DMS153 (cell line): ENCODE measurements around the gene EPAS1.
A peak's percentile ranks its signal among the peaks of the same experiment; 100 is the strongest.

Experiments
- DNase-seq: peaks from one replicate; lab custom pipeline; 2025; lab: John Stamatoyannopoulos, UW

Gene EPAS1

GRCh38 chr2:46364797-46365457 is 67.7 kb downstream of the EPAS1 start:
- DNase-seq = peak; percentile 24

DNA sequence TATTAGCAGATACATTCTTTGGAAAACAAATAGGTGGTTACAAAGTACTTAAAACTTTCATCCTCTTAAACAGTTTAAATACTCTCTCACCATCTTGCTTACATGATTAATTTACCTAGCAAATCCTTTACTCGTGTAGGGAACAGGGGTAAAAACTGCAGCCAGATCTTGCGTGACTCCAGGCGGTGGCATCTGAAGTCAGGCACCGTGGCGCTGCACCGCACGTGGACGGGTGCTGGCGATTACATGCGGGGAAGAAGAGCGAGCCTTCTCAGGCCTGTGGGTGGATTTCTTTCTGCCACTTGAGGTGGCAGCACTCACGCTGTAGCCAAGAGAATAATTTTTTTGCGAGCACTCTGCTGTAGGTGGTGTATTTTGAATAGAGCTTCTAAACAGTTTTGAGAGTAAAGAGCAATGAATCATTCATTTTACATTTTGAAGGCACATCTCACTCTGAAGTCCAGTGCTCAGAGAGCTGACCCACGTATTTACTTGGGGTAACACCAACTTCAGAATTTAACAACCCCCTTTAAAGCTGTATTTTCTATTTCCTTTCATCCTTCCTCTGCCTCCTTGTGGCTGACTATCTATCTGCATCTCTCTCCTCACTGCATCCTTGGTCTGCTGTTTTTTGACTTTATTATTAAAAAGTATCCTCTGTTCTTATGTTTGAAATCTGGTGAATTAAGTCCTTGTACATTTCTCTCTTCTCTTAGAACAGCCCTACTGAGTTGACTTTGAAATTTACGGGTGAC is 68.9 kb downstream of the EPAS1 start:
- DNase-seq = no peak

GRCh38 chr2:46366668-46367052 is 69.5 kb downstream of the EPAS1 start:
- no peak for DNase-seq

DNA sequence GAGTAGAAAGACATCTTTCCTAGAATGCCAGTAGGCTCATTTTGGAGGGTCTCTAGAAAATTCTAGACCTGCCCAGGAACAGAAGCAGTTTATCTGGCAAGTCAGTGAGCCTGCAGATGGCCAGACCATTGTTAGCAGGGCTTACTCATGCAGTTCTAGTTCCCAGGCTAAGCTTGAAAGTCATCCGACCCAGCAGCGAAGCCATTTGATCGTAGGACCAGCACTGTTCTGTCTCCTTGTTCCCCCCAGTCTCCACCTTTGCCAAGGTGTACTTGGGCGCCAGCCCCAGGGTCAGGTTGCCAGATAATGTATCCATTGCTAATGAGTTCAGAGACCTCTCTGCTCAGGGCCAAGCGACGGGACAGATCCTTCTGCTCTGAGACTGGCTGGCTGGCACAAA is 70.1 kb downstream of the EPAS1 start:
- no peak for DNase-seq

GRCh38 chr2:46368401-46368800 is 71.2 kb downstream of the EPAS1 start:
- no peak for DNase-seq

- no peak for DNase-seq
These were observed 72.6 kb downstream of the EPAS1 start for GRCh38 chr2:46369783-46370182.

DNA sequence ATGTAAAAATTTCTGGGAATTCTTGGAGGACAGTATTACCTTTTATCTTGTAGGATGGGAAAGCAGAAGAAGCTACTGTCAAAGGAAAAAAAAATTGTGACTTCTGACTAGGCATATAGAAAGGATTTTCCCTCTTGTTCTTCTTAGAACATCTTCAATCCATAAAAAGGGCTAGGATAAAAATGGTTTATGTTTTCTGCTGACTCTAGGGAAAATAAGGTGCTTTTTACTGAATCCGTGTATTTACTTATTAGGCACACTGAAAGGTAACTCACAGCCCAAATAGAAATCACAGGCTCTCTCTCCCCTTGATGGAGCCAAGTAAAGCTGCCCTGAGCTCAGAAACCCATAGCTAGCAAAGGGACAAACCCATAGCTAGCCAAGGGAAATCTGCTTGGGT is 74.6 kb downstream of the EPAS1 start:
- no peak for DNase-seq

GRCh38 chr2:46372475-46372874 is 75.3 kb downstream of the EPAS1 start:
- no peak for DNase-seq

DNA sequence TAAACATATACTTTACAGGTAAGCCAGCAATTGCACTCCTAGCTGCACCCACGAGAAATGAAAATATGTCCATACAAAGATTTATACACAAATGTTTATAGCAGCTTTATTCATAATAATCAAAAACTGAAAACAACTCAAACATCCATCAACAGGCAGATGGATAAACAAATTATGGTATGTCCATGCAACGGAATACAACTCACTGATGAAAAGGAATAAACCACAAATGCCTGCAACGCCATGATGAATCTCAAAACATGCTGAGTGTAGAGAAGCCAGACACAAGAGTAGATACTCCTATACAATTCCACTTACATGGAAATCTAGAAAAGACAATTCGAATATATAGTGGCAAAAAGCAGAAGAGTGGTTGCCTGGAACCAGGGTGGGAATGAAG is 76.0 kb downstream of the EPAS1 start:
- no peak for DNase-seq

DNA sequence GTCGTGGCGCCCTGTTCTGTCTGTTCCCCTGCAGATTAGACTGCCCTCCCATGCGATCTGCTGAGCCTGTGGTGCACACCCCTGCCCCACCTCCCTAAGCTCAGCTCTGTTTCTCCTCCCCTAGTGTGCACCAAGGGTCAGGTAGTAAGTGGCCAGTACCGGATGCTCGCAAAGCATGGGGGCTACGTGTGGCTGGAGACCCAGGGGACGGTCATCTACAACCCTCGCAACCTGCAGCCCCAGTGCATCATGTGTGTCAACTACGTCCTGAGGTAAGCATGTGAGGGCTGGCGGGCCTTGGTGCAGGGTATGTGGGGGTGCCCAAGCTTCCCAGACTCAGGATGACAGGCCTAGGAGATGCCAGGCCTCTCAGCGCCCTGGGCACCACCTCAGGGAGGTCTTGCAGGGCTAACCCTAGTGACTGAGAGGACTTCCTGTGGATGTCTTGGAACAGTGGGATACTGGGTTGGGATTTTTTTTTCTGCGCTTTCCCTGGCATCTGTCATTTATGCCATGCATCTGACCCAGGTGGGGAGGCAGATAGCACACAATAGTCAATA is 78.4 kb downstream of the EPAS1 start:
- no peak for DNase-seq

GRCh38 chr2:46376586-46376985 is 79.4 kb downstream of the EPAS1 start:
- DNase-seq = no peak

DNA sequence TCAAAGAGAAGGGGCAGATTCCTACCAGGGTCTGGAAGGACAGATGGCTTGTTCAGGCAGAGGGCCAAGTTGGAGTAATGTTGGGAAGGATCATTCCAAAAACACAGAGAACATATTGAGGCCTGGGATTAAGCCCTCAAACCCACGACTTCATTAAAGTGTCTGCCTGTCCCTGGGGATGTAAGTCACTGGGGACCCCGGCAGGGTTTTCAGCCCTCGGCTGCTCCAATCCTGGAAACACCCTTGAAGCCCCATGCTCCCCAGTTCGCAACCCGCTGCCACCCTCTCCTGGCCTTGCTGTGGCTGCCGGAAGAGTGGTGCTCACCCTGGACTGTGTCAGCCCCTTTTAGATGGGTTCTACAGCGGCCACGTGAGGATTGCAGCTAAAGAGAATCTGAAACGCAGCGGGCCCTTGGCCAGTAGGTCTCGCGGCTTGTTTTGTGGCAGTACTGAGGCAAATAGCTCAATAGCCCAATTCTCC is 79.9 kb downstream of the EPAS1 start:
- DNase-seq = no peak

DNA sequence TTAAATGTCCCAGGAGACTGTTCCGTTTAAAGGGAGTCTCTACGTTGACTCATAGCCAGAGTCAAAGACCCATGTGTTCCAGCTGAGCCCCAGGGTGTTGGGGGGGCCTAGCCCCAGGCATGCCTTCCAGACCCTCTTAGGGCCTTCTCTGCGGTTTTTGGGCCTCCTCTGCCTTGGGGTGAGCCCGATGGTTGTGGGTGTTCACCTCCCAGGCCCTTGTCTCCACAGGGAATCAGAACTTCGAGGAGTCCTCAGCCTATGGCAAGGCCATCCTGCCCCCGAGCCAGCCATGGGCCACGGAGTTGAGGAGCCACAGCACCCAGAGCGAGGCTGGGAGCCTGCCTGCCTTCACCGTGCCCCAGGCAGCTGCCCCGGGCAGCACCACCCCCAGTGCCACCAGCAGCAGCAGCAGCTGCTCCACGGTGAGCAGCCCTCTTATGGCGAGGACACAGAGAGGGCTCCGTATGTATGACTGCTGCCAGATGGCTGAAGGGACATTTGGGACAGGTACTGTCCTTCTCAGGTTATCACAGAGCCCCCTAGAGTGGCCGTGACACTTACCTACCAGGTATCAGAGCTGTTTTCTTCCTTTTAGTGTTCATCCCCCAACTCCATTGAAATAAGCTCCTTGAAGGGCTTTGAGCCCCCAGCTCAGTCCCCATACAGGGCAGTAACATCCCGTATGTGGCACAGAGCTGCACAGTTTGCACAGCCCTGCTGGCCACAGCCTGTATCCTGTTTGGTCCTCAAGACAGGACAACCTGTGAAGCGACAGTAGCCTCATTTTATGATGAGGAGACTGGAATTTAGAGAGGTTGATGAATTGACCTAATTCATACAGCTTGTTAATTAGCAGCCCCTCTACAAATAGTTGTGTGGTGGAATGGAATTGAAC is 80.7 kb downstream of the EPAS1 start:
- DNase-seq = no peak

GRCh38 chr2:46378616-46379015 is 81.4 kb downstream of the EPAS1 start:
- DNase-seq = no peak

- DNase-seq = no peak
These were observed 82.2 kb downstream of the EPAS1 start for GRCh38 chr2:46379213-46380037.

DNA sequence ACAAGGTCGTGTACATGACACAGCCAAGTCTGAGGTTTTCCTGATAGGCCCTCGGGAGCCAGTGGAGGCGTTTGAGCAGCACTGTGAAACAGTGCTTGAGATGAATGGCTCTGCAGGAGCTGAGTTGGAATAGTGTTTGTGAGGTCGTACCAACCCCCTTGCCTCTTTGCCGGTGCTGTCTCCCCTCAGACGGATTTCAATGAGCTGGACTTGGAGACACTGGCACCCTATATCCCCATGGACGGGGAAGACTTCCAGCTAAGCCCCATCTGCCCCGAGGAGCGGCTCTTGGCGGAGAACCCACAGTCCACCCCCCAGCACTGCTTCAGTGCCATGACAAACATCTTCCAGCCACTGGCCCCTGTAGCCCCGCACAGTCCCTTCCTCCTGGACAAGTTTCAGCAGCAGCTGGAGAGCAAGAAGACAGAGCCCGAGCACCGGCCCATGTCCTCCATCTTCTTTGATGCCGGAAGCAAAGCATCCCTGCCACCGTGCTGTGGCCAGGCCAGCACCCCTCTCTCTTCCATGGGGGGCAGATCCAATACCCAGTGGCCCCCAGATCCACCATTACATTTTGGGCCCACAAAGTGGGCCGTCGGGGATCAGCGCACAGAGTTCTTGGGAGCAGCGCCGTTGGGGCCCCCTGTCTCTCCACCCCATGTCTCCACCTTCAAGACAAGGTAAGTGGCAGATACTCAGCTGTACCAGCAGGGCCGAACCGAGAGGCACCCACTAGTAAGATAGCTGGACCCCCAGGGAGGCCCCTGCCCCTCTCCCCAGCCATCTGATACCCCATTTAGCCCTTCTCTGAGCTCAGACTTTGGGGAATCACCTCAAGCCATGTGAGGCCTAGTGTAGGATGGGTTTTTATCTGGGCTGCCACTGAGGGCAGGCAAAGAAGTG is 83.1 kb downstream of the EPAS1 start:
- no peak for DNase-seq

GRCh38 chr2:46381263-46381849 is 84.1 kb downstream of the EPAS1 start:
- no peak for DNase-seq

DNA sequence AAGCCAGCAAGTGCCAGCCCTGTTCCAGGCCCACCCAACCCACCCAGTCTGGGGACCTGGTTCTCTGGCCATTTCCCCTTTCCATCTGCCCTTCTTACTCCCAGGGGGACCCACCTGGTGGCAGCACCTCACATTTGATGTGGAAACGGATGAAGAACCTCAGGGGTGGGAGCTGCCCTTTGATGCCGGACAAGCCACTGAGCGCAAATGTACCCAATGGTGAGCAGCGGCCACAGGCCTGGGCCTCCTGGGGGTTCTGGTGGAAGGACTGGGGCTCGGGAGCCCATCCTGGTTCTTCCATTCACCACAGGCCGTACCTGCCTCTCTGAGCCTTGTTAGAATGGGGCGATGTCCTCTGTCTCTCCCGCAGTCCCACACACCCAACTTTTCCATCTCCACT is 84.7 kb downstream of the EPAS1 start:
- DNase-seq = no peak

GRCh38 chr2:46382331-46383112 is 85.3 kb downstream of the EPAS1 start:
- DNase-seq = no peak
